NCI-H2227 (cell line): ENCODE results near the gene SLAMF7.
"Not testable (repeated sequence)": the region's sequence is repeated elsewhere in the genome, so short reads cannot be mapped to it uniquely, and the experiment has no call there.

ENCODE experiments used
- DNase-seq: peaks from one replicate; lab custom pipeline; 2025; ENCODE audit not compliant: unreplicated experiment; lab: John Stamatoyannopoulos, UW

Gene SLAMF7

DNA sequence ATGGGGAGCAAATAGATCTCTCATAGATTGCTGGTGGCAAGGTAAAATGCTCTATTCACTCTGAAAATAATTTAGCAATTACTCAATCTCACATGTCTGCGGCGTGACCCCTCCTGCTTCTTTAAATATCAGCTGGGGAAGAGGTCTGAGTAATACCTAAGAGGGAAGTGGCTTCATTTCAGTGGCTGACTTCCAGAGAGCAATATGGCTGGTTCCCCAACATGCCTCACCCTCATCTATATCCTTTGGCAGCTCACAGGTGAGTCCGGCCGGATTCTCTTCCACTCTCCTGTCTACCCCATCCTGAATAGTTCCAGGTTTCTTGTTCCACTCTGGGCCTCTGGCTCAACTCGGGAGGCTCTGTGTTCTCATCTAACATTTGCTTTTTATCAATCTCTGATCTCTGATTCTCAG is at the start of gene SLAMF7:
Gene SLAMF7, plus strand, starts transcription at position 150 of the 414 bp plus-strand sequence. Its CDS starts 55 bp downstream, at position 205.
- no peak for DNase-seq

- not testable (repeated sequence) for DNase-seq
Measured at GRCh38 chr1:160692390-160692789, 46.7 kb upstream of the SLAMF7 start.

- no peak for DNase-seq
Measured at GRCh38 chr1:160702100-160702499, 36.9 kb upstream of the SLAMF7 start.

- DNase-seq: no peak
Measured at GRCh38 chr1:160704250-160704649, 34.8 kb upstream of the SLAMF7 start.

DNA sequence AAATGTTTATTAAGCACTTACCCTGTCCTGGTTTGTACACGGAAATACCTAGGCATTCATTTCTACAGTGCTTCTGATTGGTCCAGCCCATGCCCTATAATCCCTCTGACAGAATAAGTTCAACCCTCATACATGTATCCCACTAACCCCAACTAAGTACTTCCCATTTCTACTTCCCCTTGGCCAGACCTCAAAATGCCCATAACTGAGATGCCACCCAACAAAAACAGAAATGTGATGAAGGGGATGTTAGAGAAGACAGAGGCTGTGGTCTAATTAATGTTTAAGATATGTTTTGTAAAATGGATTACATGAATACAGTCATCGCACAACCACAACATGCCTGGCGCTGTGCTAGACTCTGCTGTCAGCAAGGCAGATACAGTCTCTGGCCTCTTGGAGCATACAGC is 33.8 kb upstream of the SLAMF7 start:
- DNase-seq: not testable (repeated sequence)

DNA sequence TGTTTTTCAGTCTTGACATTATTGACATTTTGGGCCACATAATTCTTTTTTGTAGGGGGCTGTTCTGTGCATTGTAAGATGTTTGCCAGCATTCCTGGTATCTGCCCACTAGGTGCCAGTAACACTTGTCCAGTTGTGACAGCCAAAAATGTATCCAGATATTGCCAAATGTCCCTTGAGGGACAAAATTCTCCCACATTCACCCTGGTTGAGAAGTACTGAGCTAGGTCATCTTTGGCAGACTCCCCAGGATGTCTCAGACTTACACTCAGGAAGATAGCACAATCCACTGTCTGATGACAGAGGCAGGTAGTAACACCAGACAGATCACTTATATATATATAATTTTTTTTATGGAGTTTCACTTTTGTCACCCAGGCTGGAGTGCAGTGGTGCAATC is 33.3 kb upstream of the SLAMF7 start:
- no peak for DNase-seq

GRCh38 chr1:160706526-160707235 is 32.4 kb upstream of the SLAMF7 start:
- DNase-seq: no peak

GRCh38 chr1:160707236-160708064 is 31.6 kb upstream of the SLAMF7 start:
- DNase-seq: no peak

- no peak for DNase-seq
Measured at GRCh38 chr1:160708118-160708517, 30.9 kb upstream of the SLAMF7 start.

DNA sequence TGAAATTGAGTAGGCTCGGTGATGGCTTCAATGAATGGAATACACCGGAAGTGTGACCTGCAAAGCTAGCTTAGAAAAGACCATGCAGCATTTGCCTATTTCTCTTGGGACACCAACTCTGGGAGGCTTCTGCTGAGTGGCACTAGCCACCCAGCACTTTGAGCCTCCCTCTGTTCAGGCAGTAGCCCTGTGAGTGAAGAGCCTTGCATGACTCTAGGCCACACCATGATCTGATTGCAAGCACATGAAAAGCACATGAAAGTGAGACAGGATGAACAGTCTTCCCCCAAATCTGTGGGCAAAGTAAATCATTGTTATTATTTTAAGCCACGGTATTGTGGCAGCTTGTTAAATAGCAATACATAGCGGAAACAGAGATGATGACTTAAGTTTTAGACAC is 30.2 kb upstream of the SLAMF7 start:
- DNase-seq: no peak

DNA sequence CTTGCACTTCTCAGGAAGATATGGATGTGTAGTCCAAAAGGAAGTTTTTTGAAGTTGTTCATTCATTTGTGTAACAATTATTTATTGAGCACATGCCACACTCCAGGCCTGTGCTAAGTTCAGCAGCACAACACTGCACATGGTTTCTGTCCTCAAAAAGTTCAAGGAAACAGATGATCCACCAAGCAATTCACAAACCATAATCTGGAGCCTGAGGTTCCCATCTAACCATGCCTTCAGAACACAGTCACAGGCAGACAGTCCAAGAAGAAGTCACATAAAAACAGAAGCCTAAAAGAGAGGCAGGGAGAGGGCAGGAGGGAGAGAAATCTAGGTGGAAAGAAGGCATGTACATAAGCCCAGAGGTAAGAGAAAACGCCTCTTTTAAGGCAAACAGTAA is 29.3 kb upstream of the SLAMF7 start:
- DNase-seq: no peak

DNA sequence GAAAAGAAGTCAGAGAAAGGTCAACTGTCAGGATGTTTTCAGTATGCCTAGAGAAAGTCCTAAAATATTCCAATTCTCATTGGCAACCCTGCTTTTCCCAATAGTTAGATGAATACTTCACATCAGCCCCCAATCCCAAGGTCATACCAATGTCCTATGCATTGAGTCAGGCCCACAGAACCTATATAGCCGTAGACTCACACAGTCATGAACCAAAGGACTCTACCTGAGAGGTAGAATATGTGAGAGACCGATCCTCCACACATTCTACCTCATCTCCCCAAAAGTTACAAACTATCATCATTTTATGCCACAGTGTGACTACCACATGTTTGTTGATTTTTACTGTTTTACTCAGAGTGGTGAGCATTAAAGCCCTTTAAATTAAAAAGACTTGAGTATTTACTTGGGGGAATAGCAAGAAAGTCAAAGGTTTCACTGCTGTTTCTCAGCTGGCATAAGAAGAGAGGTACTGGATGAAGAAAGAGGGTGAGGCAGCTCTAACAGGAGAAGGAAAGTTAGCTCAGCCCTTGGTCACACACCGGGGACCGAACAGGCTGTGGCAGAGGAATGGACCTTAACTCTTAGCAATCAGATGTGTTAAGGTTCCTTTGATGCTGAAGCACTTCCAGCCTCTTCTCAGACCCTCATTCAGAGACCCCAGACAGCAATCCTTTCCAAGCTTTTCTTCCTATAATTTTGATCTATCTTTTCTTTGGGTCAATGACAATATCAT is 28.4 kb upstream of the SLAMF7 start:
- DNase-seq: no peak

- no peak for DNase-seq
Measured at GRCh38 chr1:160711276-160711601, 27.8 kb upstream of the SLAMF7 start.

- no peak for DNase-seq
Measured at GRCh38 chr1:160711602-160712311, 27.3 kb upstream of the SLAMF7 start, which contains the start of gene CD48. TSS of gene CD48 (minus strand) at chr1:160711822. CDS start at chr1:160711763, 59 bp downstream.

DNA sequence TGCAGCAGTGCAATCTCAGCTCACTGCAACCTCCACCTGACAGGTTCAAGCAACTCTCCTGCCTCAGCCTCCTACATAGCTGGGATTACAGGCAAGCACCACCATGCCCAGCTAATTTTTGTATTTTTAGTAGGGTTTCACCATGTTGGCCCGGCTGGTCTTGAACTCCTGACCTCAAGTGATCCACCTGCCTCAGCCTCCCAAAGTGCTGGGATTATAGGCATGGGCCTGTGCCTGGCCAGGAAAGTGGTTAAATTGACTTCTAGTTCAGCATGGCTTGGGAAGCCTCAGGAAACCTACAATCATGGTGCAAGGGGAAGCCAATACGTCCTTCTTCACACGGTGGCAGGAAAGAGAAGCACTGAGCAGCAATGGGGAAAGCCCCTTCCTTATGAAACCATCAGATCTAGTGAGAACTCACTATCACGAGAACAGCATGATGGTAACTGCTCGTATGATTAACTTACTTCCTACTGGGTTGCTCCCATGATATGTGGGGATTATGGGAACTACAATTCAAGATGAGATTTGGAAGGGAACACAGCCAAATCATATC is 26.4 kb upstream of the SLAMF7 start:
- not testable (repeated sequence) for DNase-seq

DNA sequence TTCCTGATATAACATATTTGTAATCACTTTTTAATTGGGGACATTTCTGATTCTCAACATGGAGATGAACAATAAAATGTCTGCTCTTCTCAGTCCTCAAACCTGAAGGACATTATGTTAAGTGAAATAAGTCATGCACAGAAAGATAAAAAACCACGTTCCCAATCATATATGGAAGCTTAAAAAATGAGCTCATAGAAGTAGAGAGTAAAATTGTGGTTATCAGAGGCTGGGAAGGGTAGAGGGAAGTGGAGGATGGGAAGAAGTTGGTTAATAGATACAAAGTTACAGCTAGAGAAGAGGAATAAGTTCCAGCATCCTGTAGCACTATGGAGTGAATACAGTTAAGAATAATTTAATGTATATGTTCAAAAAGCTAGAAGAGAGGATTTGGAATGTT is 25.9 kb upstream of the SLAMF7 start:
- DNase-seq: no peak

- DNase-seq: not testable (repeated sequence)
Measured at GRCh38 chr1:160714034-160714648, 24.9 kb upstream of the SLAMF7 start.

GRCh38 chr1:160716013-160716412 is 23.0 kb upstream of the SLAMF7 start:
- no peak for DNase-seq

DNA sequence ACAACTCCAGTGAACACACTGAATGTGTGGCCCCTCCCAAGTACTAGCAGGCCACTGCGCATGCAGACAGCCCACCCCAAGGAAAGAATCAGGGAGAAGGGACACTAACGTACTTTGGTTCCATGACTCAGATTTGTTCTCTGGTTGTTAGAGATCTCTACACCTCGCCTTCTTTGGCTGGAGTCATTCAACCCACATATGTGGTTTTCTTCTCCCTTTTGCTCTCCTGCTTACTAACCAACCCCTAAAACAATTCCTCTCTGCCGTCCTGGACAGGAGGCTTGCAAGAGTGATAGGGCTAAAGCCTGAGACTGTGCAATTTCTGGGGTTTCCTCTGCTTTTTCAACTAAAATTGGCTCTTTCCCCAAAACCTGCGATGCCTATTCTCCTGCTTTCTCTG is 21.7 kb upstream of the SLAMF7 start:
- no peak for DNase-seq

- DNase-seq: no peak
Measured at GRCh38 chr1:160718210-160718609, 20.8 kb upstream of the SLAMF7 start.
